Endothelial cell of umbilical vein (primary cell): ENCODE data around the gene PRUNE2. TPM values are rescaled to one million over a fixed set of nuclear protein-coding genes. Genes with fewer than 3 reads are reported as not detected.

Source experiments
- BruUV-seq: library from RNA; stranded (reverse); fragments of 400-500 nt; replicated peaks from 2 replicates; lab custom pipeline; 2021; lab: Mats Ljungman, UMichigan
- CTCF ChIA-PET: fragments of 300-600, 350-600 bp; sonication (Branson Sonifier 250); formaldehyde crosslinking; loops from one replicate; lab custom pipeline; 2021; ENCODE audit warnings: antibody characterized with exemption, inconsistent platforms; lab: Charles Lee
- POLR2A ChIA-PET: fragments of 300-600, 350-600 bp; sonication (Branson Sonifier 250); formaldehyde crosslinking; loops from one replicate; lab custom pipeline; 2021; ENCODE audit warnings: antibody characterized with exemption, inconsistent platforms; lab: Charles Lee
- DNase-seq: peaks from one replicate; pipeline ENCODE4 v3.0.0-alpha.2; 2011; ENCODE audit warnings: low read depth, low spot score
- FAIRE-seq: peaks from 2 replicates; lab custom pipeline; 2011; peaks lifted over from hg19 to GRCh38; lab: Jason Lieb, UNC
- H2AFZ ChIP-seq: 2 replicates; pipeline ENCODE4 v1.6.0; 2012; ENCODE audit warnings: low read depth, low read length, control low read depth, inconsistent platforms
- H3K27ac ChIP-seq: 2 replicates; pipeline ENCODE4 v1.5.1; 2011; ENCODE audit warnings: low read depth, mild to moderate bottlenecking, control low read depth, low read length, moderate library complexity; ENCODE audit not compliant: insufficient read depth
- H3K27me3 ChIP-seq, 2 experiments: 2 replicates each; pipeline versions ENCODE4 v1.6.0 to v1.6.1; 2011; ENCODE audit warnings: low read length in 2 of 2, mixed read lengths in 1 of 2; ENCODE audit not compliant: control insufficient read depth in 2 of 2, insufficient read depth in 2 of 2
- H3K36me3 ChIP-seq, 2 experiments: 2 replicates in 1 of 2; 3 replicates in 1 of 2; pipeline ENCODE4 v1.5.1; 2011; ENCODE audit warnings: low read length in 2 of 2, mild to moderate bottlenecking in 1 of 2, moderate library complexity in 1 of 2; ENCODE audit not compliant: control insufficient read depth in 2 of 2, insufficient read depth in 2 of 2; ENCODE audit errors: extremely low read depth in 1 of 2
- H3K4me1 ChIP-seq: 3 replicates; pipeline ENCODE4 v1.5.1; 2011; ENCODE audit warnings: mild to moderate bottlenecking, low read length; ENCODE audit not compliant: control insufficient read depth, insufficient read depth; ENCODE audit errors: extremely low read depth
- H3K4me2 ChIP-seq: 2 replicates; pipeline ENCODE4 v1.6.1; 2011; ENCODE audit warnings: low read length, control low read depth, mixed read lengths; ENCODE audit not compliant: insufficient read depth
- H3K4me3 ChIP-seq, 3 experiments: fragments of 200-600 bp in 1 of 3; sonication (generic), shearing (Covaris generic) in 1 of 3; replicated peaks in 1 of 3; 2 replicates each; pipeline ENCODE4 v1.5.1; 2011 to 2016; ENCODE audit warnings: control low read depth in 3 of 3, low read length in 3 of 3, mild to moderate bottlenecking in 2 of 3, inconsistent platforms in 1 of 3, low read depth in 1 of 3, moderate library complexity in 1 of 3; ENCODE audit not compliant: insufficient read depth in 1 of 3
- H3K79me2 ChIP-seq: 2 replicates; pipeline ENCODE4 v1.6.0; 2012; ENCODE audit warnings: low read length, inconsistent platforms; ENCODE audit not compliant: control insufficient read depth, insufficient read depth
- H3K9ac ChIP-seq: replicated peaks from 2 replicates; pipeline ENCODE3; 2011; ENCODE audit warnings: low read length, control low read depth; ENCODE audit not compliant: insufficient read depth; ENCODE audit errors: extremely low read depth
- H3K9me1 ChIP-seq: replicated peaks from 3 replicates; pipeline ENCODE4 v1.6.0; 2011; ENCODE audit warnings: mild to moderate bottlenecking, low read length; ENCODE audit not compliant: control insufficient read depth, insufficient read depth; ENCODE audit errors: extremely low read depth
- H3K9me3 ChIP-seq: replicated peaks from 2 replicates; pipeline ENCODE4 v1.5.1; 2012; ENCODE audit warnings: low read length, inconsistent platforms; ENCODE audit not compliant: control insufficient read depth, insufficient read depth
- H4K20me1 ChIP-seq: replicated peaks from 2 replicates; pipeline ENCODE3; 2011; ENCODE audit warnings: mild to moderate bottlenecking, low read length; ENCODE audit not compliant: control insufficient read depth, insufficient read depth; ENCODE audit errors: extremely low read depth
- CTCF ChIP-seq, 2 donors: IDR thresholded peaks; 1 replicate in 1 of 2; 2 replicates in 1 of 2; pipeline ENCODE4 v1.5.1; 2011; ENCODE audit warnings: low read length in 2 of 2, mild to moderate bottlenecking in 2 of 2, moderate library complexity in 2 of 2, control low read depth in 1 of 2, inconsistent platforms in 1 of 2, low read depth in 1 of 2; ENCODE audit not compliant: insufficient read depth in 1 of 2; ENCODE audit errors: extremely low read depth in 1 of 2
- EZH2 ChIP-seq: IDR thresholded peaks from 2 replicates; pipeline ENCODE4 v1.6.1; 2012; ENCODE audit warnings: borderline replicate concordance, low read depth, mild to moderate bottlenecking, moderate library complexity, low read length, inconsistent platforms; ENCODE audit not compliant: severe bottlenecking
- FOS ChIP-seq: IDR thresholded peaks from 2 replicates; pipeline ENCODE4 v1.6.1; 2011; ENCODE audit warnings: mild to moderate bottlenecking, low read length, moderate library complexity, borderline replicate concordance; ENCODE audit not compliant: insufficient read depth
- GATA2 ChIP-seq: IDR thresholded peaks from 2 replicates; pipeline ENCODE4 v1.7.0; 2011; ENCODE audit warnings: low read depth, mild to moderate bottlenecking, moderate library complexity, mixed read lengths, low read length; ENCODE audit not compliant: insufficient read length, insufficient read depth
- JUN ChIP-seq: IDR thresholded peaks from 2 replicates; pipeline ENCODE4 v1.6.1; 2011; ENCODE audit warnings: borderline replicate concordance, low read depth; ENCODE audit not compliant: insufficient read length, insufficient read depth
- MAX ChIP-seq: IDR thresholded peaks from 2 replicates; pipeline ENCODE4 v1.6.1; 2011; ENCODE audit not compliant: insufficient read depth, insufficient read length
- MYC ChIP-seq: IDR thresholded peaks from one replicate; pipeline ENCODE4 v1.6.1; 2011; ENCODE audit warnings: mild to moderate bottlenecking, low read depth, low read length
- POLR2A ChIP-seq: IDR thresholded peaks from 2 replicates; pipeline ENCODE4 v1.6.1; 2012; ENCODE audit warnings: low read depth, mild to moderate bottlenecking, control low read depth, low read length
- POLR2AphosphoS5 ChIP-seq: IDR thresholded peaks from 2 replicates; pipeline ENCODE4 v1.6.1; 2012; ENCODE audit warnings: low read depth, mild to moderate bottlenecking, control low read depth, low read length, moderate library complexity; ENCODE audit not compliant: insufficient read depth
- dilution Hi-C: fragments of 300-500 bp; cut with MboI; formaldehyde crosslinking; loops from one replicate; pipeline ENCODE4 v1.15.0; 2019; ENCODE audit warnings: low sequenced_read_pairs; ENCODE audit not compliant: extremely low pct_ligation_motif_present
- intact Hi-C: fragments of 100-400 bp; cut with micrococcal nuclease; formaldehyde crosslinking; loops from one replicate; pipeline ENCODE4 v1.10.0; 2022
- polyA plus RNA-seq, 4 experiments: library from polyadenylated mRNA; depleted of rRNA in 3 of 4; stranded (reverse) in 3 of 4; unstranded in 1 of 4; fragments of >200 nt; gene quantifications; 2 replicates each; pipeline versions ENCODE4 v1.2.1 to v1.2.3, GENCODE V29; 2011 to 2012; ENCODE audit warnings: missing spikeins in 1 of 4
- total RNA-seq: library from RNA; stranded (reverse); gene quantifications from 2 replicates; pipeline ENCODE4 v1.2.3, GENCODE V29; 2021

The PRUNE2 gene
- total and polyA plus RNA-seq, 2 donors (not counting 3 experiments of a cell fraction or from before 2014, with no cell fraction given) = 15.8 to 21.7 TPM

- Histone ChIP-seq H3K27ac (no peak overlapping the region), H3K4me2 (no peak overlapping the region), H3K9me1 (no peaks in the 10 kb centered on the region), H3K9me3 (no peaks in the 10 kb centered on the region), H3K79me2 (no peaks in the 10 kb centered on the region), H3K9ac (no peak overlapping the region), H3K27me3 (no peaks in the 10 kb centered on the region), H3K36me3 (no peaks in the 10 kb centered on the region), H3K4me3 (no peak overlapping the region), H4K20me1 (no peaks in the 10 kb centered on the region), H3K4me1 (no peaks in the 10 kb centered on the region), H2AFZ (no peak overlapping the region)
- ChIA-PET CTCF (no interaction called here), POLR2A (no interaction called here)
- TF ChIP-seq FOS (no peak), POLR2AphosphoS5 (no peak), MAX (no peak), JUN (no peak), POLR2A (no peak), GATA2 (no peak), CTCF (IDR thresholded peaks at IDR 0.05; ENCODE audit: extremely low read depth in 1 of 2, insufficient read depth in 1 of 2, low read depth in 1 of 2, low read length in 2 of 2) (no peak), EZH2 (no peak), MYC (no peak)
- FAIRE-seq (no peak), DNase-seq (no peak)
- dilution Hi-C loops = no loop called here
- intact Hi-C loops = no loop called here
- no TSS peak for BruUV-seq
Observed at GRCh38 chr9:76617497-76618175, 288.3 kb downstream of the PRUNE2 start.
